Osteoblast (primary cell): ENCODE data around the gene ZNF267. TPM values are rescaled to one million over a fixed set of nuclear protein-coding genes. Genes with fewer than 3 reads are reported as not detected.

Experiments
- DNase-seq: peaks from one replicate; pipeline ENCODE4 v3.0.0; 2011; ENCODE audit warnings: low spot score, mixed read lengths; ENCODE audit not compliant: insufficient read length; ENCODE audit errors: missing footprints
- H2AFZ ChIP-seq: 2 replicates; pipeline ENCODE4 v1.6.0; 2011; ENCODE audit warnings: mild to moderate bottlenecking, low read length
- H3K27ac ChIP-seq: 2 replicates; pipeline ENCODE4 v1.5.1; 2011; ENCODE audit warnings: mild to moderate bottlenecking, low read depth, low read length, moderate library complexity
- H3K27me3 ChIP-seq: 2 replicates; pipeline ENCODE4 v1.6.0; 2012; ENCODE audit warnings: mild to moderate bottlenecking, control low read depth, inconsistent platforms, low read length, moderate library complexity; ENCODE audit not compliant: insufficient read depth
- H3K36me3 ChIP-seq: 2 replicates; pipeline ENCODE4 v1.5.1; 2011; ENCODE audit warnings: mild to moderate bottlenecking, low read length, control low read depth, moderate library complexity; ENCODE audit not compliant: insufficient read depth
- H3K4me1 ChIP-seq: 2 replicates; pipeline ENCODE4 v1.5.1; 2011; ENCODE audit warnings: mild to moderate bottlenecking, low read length, control low read depth, moderate library complexity; ENCODE audit not compliant: insufficient read depth
- H3K4me2 ChIP-seq: 2 replicates; pipeline ENCODE4 v1.6.0; 2011; ENCODE audit warnings: mild to moderate bottlenecking, low read length; ENCODE audit not compliant: insufficient read depth
- H3K4me3 ChIP-seq: fragments of 200-600 bp; sonication (generic); 3 replicates; pipeline ENCODE4 v1.5.1; 2012; ENCODE audit warnings: mild to moderate bottlenecking, low read length, inconsistent platforms; ENCODE audit not compliant: insufficient read depth
- H3K79me2 ChIP-seq: 2 replicates; pipeline ENCODE4 v1.6.0; 2012; ENCODE audit warnings: mild to moderate bottlenecking, low read length, control low read depth, inconsistent platforms; ENCODE audit not compliant: insufficient read depth
- H3K9me3 ChIP-seq: 2 replicates; pipeline ENCODE4 v1.5.1; 2011; ENCODE audit warnings: low read depth, low read length, control low read depth
- H4K20me1 ChIP-seq: 2 replicates; pipeline ENCODE4 v1.6.0; 2012; ENCODE audit warnings: mild to moderate bottlenecking, low read length, control low read depth; ENCODE audit not compliant: insufficient read depth
- total RNA-seq: library from RNA; depleted of rRNA; stranded (reverse); fragments of >200 nt; gene quantifications from 2 replicates; pipeline ENCODE4 v1.2.3, GENCODE V29; 2012
- TF ChIP-seq, protein P1 (sequence below): IDR thresholded peaks from 2 replicates; pipeline ENCODE4 v1.5.1; 2011; ENCODE audit warnings: mild to moderate bottlenecking, low read depth, low read length, moderate library complexity; ENCODE audit errors: extremely low read depth

The ZNF267 gene
- total RNA-seq, 1 donor, result 9.8 TPM

- no peaks in the 10 kb centered on the region for H3K27me3 ChIP-seq
- H3K27ac ChIP-seq, result no peak overlapping the region
- H3K79me2 ChIP-seq, result no peaks in the 10 kb centered on the region
- H3K4me3 ChIP-seq, result no peak overlapping the region
- no peaks in the 10 kb centered on the region for H3K36me3 ChIP-seq
- no peak overlapping the region for H2AFZ ChIP-seq
- peaks cover 3% of the 10 kb centered on the region for H3K9me3 ChIP-seq
- no peak for DNase-seq
- TF ChIP-seq, protein P1, sequence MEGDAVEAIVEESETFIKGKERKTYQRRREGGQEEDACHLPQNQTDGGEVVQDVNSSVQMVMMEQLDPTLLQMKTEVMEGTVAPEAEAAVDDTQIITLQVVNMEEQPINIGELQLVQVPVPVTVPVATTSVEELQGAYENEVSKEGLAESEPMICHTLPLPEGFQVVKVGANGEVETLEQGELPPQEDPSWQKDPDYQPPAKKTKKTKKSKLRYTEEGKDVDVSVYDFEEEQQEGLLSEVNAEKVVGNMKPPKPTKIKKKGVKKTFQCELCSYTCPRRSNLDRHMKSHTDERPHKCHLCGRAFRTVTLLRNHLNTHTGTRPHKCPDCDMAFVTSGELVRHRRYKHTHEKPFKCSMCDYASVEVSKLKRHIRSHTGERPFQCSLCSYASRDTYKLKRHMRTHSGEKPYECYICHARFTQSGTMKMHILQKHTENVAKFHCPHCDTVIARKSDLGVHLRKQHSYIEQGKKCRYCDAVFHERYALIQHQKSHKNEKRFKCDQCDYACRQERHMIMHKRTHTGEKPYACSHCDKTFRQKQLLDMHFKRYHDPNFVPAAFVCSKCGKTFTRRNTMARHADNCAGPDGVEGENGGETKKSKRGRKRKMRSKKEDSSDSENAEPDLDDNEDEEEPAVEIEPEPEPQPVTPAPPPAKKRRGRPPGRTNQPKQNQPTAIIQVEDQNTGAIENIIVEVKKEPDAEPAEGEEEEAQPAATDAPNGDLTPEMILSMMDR, result no peak
- H4K20me1 ChIP-seq, result no peaks in the 10 kb centered on the region
- H3K4me2 ChIP-seq, result no peak overlapping the region
- no peaks in the 10 kb centered on the region for H3K4me1 ChIP-seq
Measured at GRCh38 chr16:31853291-31853690, 20.3 kb upstream of the ZNF267 start.

GRCh38 chr16:31860508-31860907 is 13.1 kb upstream of the ZNF267 start:
- H3K79me2 ChIP-seq, result no peaks in the 10 kb centered on the region
- H3K27me3 ChIP-seq, result peaks cover 26% of the 10 kb centered on the region
- H3K9me3 ChIP-seq, result no peaks in the 10 kb centered on the region
- TF ChIP-seq, protein P1, result no peak
- H2AFZ ChIP-seq, result no peak overlapping the region
- no peaks in the 10 kb centered on the region for H3K4me1 ChIP-seq
- no peak overlapping the region for H3K4me3 ChIP-seq
- H4K20me1 ChIP-seq, result no peaks in the 10 kb centered on the region
- H3K4me2 ChIP-seq, result no peak overlapping the region
- no peaks in the 10 kb centered on the region for H3K36me3 ChIP-seq
- no peak overlapping the region for H3K27ac ChIP-seq
- DNase-seq, result no peak

DNA sequence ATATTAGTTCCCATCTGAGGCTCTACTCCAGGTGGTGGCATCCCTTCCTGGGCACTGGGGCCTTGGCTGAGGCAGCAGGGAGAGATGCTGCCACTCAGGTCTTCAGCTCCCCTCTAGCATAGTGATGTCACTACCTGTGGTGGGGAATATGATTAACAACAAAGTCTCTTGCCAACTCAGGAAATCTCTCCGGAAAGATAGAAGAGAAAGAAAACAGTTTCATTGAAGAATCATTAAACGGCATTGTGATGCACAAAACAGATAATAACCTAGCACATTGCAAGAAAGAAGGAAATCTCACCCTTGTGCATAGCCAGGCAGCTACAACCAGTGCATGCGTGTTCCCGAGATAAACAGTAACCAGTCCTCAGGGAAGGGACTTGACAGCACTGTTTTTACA is 12.2 kb upstream of the ZNF267 start:
- no peaks in the 10 kb centered on the region for H3K4me1 ChIP-seq
- no peaks in the 10 kb centered on the region for H3K9me3 ChIP-seq
- no peaks in the 10 kb centered on the region for H4K20me1 ChIP-seq
- H2AFZ ChIP-seq, result no peak overlapping the region
- DNase-seq, result no peak
- H3K4me2 ChIP-seq, result no peak overlapping the region
- no peaks in the 10 kb centered on the region for H3K79me2 ChIP-seq
- H3K4me3 ChIP-seq, result no peak overlapping the region
- TF ChIP-seq, protein P1, result no peak
- H3K36me3 ChIP-seq, result no peaks in the 10 kb centered on the region
- peaks cover 26% of the 10 kb centered on the region for H3K27me3 ChIP-seq
- H3K27ac ChIP-seq, result no peak overlapping the region

DNA sequence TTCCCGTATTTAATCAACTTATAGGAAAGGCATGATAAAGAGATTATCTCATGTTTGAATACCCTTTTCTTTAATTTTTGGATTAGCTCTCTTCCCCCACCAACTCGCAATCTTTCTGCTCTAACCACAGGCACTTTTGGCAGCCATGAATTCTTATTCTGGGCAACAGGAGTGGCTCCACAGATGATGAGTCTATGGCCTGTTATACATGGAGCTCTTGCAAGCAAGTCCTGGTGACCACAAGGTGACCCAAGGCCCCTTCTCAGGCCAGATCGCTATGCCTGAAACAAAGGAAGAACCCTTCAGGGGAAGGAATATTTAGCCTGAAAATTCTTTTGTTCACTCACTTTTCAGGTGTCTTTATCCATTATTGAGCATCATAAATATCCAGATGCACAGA is 10.8 kb upstream of the ZNF267 start:
- no peak for DNase-seq
- Histone ChIP-seq H4K20me1 (no peaks in the 10 kb centered on the region), H2AFZ (no peak overlapping the region), H3K4me2 (no peak overlapping the region), H3K4me1 (no peaks in the 10 kb centered on the region), H3K4me3 (no peak overlapping the region), H3K79me2 (no peaks in the 10 kb centered on the region), H3K27me3 (peaks cover 26% of the 10 kb centered on the region), H3K27ac (no peak overlapping the region), H3K36me3 (no peaks in the 10 kb centered on the region), H3K9me3 (no peaks in the 10 kb centered on the region)
- TF ChIP-seq, protein P1, result no peak
